Fibroblast of lung (primary cell): ENCODE data around the gene EPG5. TPM values are rescaled to one million over a fixed set of nuclear protein-coding genes. Genes with fewer than 3 reads are reported as not detected.
"Not testable (repeated sequence)": the region's sequence is repeated elsewhere in the genome, so short reads cannot be mapped to it uniquely, and the experiment has no call there.

Experiments
- DNase-seq, 2 donors: peaks; one replicate each; pipeline versions ENCODE4 v3.0.0 to v3.0.0-alpha.2; 2010; ENCODE audit warnings: low read depth in 2 of 2
- H2AFZ ChIP-seq: 2 replicates; pipeline ENCODE4 v1.5.1; 2012; ENCODE audit warnings: low read length, control low read depth, inconsistent platforms
- H3K27ac ChIP-seq: 2 replicates; pipeline ENCODE4 v1.5.1; 2011; ENCODE audit warnings: low read length, control low read depth; ENCODE audit not compliant: insufficient read depth
- H3K27me3 ChIP-seq: 2 replicates; pipeline ENCODE4 v1.5.1; 2011; ENCODE audit warnings: mild to moderate bottlenecking, low read length; ENCODE audit not compliant: control insufficient read depth, insufficient read depth
- H3K36me3 ChIP-seq: 2 replicates; pipeline ENCODE4 v1.5.1; 2011; ENCODE audit warnings: low read length; ENCODE audit not compliant: control insufficient read depth, insufficient read depth
- H3K4me1 ChIP-seq: 2 replicates; pipeline ENCODE4 v1.5.1; 2011; ENCODE audit warnings: low read length; ENCODE audit not compliant: control insufficient read depth, insufficient read depth; ENCODE audit errors: extremely low read depth
- H3K4me2 ChIP-seq: 2 replicates; pipeline ENCODE4 v1.5.1; 2011; ENCODE audit warnings: low read length, control low read depth; ENCODE audit not compliant: insufficient read depth; ENCODE audit errors: extremely low read depth
- H3K4me3 ChIP-seq, 4 experiments: fragments of 200-600 bp in 1 of 4; sonication (generic) in 1 of 4; replicated peaks in 1 of 4; 2 replicates each; pipeline ENCODE4 v1.5.1; 2011 to 2016; ENCODE audit warnings: low read length in 4 of 4, low read depth in 3 of 4, mild to moderate bottlenecking in 3 of 4, control low read depth in 2 of 4, inconsistent platforms in 1 of 4, mixed read lengths in 1 of 4; ENCODE audit not compliant: insufficient read depth in 1 of 4; ENCODE audit errors: control extremely low read depth in 1 of 4
- H3K79me2 ChIP-seq: 2 replicates; pipeline ENCODE4 v1.5.1; 2012; ENCODE audit warnings: mild to moderate bottlenecking, low read length, inconsistent platforms; ENCODE audit not compliant: control insufficient read depth, insufficient read depth
- H3K9ac ChIP-seq: 2 replicates; pipeline ENCODE4 v1.5.1; 2011; ENCODE audit warnings: mild to moderate bottlenecking, low read length, control low read depth; ENCODE audit not compliant: insufficient read depth
- H3K9me3 ChIP-seq: 2 replicates; pipeline ENCODE4 v1.5.1; 2012; ENCODE audit warnings: low read depth, low read length; ENCODE audit not compliant: control insufficient read depth, insufficient read depth
- H4K20me1 ChIP-seq: 2 replicates; pipeline ENCODE4 v1.5.1; 2011; ENCODE audit warnings: low read length; ENCODE audit not compliant: control insufficient read depth, insufficient read depth; ENCODE audit errors: extremely low read depth
- EZH2 ChIP-seq: IDR thresholded peaks from 2 replicates; pipeline ENCODE4 v1.5.1; 2012; ENCODE audit warnings: low read length, control low read depth, mild to moderate bottlenecking; ENCODE audit errors: missing control alignments
- polyA plus RNA-seq, 2 donors: library from polyadenylated mRNA; depleted of rRNA in 1 of 2; stranded (reverse) in 1 of 2; unstranded in 1 of 2; fragments of >200 nt; gene quantifications; 2 replicates each; pipeline ENCODE4 v1.2.1, GENCODE V29; 2011 to 2012; ENCODE audit warnings: missing spikeins in 1 of 2
- total RNA-seq: library from RNA; depleted of rRNA; stranded (reverse); fragments of >200 nt; gene quantifications from 2 replicates; pipeline ENCODE4 v1.2.1, GENCODE V29; 2014
- TF ChIP-seq, protein P1 (sequence below), 2 donors: IDR thresholded peaks in 1 of 2; conservative IDR thresholded peaks in 1 of 2; 1 replicate in 1 of 2; 2 replicates in 1 of 2; pipeline ENCODE4 v1.5.1; 2011 to 2012; ENCODE audit warnings: low read length in 2 of 2, control low read depth in 1 of 2, inconsistent platforms in 1 of 2, low read depth in 1 of 2, mild to moderate bottlenecking in 1 of 2

The EPG5 gene
- total and polyA plus RNA-seq, 2 donors (not counting 1 experiment from before 2014, with no cell fraction given) = 60.0 to 87.4 TPM

DNA sequence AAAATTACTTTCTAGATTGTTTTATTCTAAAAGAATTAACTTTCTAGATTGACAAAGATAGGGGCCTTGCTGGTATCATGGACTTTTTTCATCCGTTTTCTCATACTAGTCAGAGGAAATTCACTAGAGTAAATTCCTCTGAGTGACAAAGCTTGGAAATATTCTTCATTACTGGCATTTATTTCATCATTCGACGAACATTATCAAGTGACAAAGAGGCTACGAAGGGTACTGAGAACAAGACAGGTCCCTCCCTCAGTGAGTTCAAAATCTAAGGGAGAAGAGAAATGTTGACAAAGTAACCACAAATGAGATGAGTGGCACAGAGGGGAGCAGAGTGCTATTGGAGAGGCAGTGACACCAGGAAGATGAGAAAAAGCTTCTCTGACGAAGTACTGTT lies 4.3 kb downstream of the EPG5 start:
- TF ChIP-seq, protein P1, sequence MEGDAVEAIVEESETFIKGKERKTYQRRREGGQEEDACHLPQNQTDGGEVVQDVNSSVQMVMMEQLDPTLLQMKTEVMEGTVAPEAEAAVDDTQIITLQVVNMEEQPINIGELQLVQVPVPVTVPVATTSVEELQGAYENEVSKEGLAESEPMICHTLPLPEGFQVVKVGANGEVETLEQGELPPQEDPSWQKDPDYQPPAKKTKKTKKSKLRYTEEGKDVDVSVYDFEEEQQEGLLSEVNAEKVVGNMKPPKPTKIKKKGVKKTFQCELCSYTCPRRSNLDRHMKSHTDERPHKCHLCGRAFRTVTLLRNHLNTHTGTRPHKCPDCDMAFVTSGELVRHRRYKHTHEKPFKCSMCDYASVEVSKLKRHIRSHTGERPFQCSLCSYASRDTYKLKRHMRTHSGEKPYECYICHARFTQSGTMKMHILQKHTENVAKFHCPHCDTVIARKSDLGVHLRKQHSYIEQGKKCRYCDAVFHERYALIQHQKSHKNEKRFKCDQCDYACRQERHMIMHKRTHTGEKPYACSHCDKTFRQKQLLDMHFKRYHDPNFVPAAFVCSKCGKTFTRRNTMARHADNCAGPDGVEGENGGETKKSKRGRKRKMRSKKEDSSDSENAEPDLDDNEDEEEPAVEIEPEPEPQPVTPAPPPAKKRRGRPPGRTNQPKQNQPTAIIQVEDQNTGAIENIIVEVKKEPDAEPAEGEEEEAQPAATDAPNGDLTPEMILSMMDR (conservative IDR thresholded peaks at IDR 0.05 in 1 of 2, IDR thresholded peaks at IDR 0.05 in 1 of 2; ENCODE audit: low read depth in 1 of 2, low read length in 2 of 2) = no peak
- no peak for TF ChIP-seq EZH2
- peak overlapping the region; percentile 74 for H3K27ac ChIP-seq
- H2AFZ ChIP-seq = no peak overlapping the region
- no peak overlapping the region for H3K4me2 ChIP-seq
- no peaks in the 10 kb centered on the region for H3K9me3 ChIP-seq
- H3K36me3 ChIP-seq = peaks cover 6% of the 10 kb centered on the region
- peaks cover 19% of the 10 kb centered on the region for H3K4me1 ChIP-seq
- H3K27me3 ChIP-seq = no peaks in the 10 kb centered on the region
- no peak overlapping the region for H3K9ac ChIP-seq
- peak; percentile 51 to 85 for DNase-seq
- H3K79me2 ChIP-seq = peaks cover 76% of the 10 kb centered on the region
- no peaks in the 10 kb centered on the region for H4K20me1 ChIP-seq
- H3K4me3 ChIP-seq = no peak overlapping the region

DNA sequence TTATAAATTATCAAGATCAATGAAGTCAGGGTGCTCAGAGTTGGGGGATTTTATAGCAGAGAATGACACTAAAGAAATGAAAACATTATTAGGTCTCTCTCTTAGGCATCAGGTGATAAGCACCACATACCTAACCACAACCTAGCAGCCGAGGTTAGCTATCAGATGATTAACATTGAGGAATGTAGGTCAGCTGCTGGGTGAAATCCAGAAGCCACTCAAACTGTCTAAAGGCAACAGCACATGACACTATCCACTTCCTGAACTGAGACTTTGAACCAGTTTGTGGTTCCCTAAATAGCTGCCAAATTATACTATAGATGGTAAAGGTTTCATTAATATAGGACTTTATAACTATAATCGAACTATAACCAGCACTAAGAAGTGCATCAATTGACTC lies 4.7 kb downstream of the EPG5 start:
- H3K9ac ChIP-seq = no peak overlapping the region
- H3K4me1 ChIP-seq = peaks cover 24% of the 10 kb centered on the region
- peak; percentile 23 to 94 for DNase-seq
- H3K27me3 ChIP-seq = no peaks in the 10 kb centered on the region
- H3K9me3 ChIP-seq = no peaks in the 10 kb centered on the region
- H3K27ac ChIP-seq = peak overlapping the region; percentile 74
- H3K36me3 ChIP-seq = peaks cover 6% of the 10 kb centered on the region
- no peak overlapping the region for H2AFZ ChIP-seq
- no peaks in the 10 kb centered on the region for H4K20me1 ChIP-seq
- peak overlapping the region; percentile 21 for H3K4me2 ChIP-seq
- H3K4me3 ChIP-seq = no peak overlapping the region
- H3K79me2 ChIP-seq = peaks cover 80% of the 10 kb centered on the region
- TF ChIP-seq, protein P1 (conservative IDR thresholded peaks at IDR 0.05 in 1 of 2, IDR thresholded peaks at IDR 0.05 in 1 of 2; ENCODE audit: low read depth in 1 of 2, low read length in 2 of 2) = no peak
- no peak for TF ChIP-seq EZH2

DNA sequence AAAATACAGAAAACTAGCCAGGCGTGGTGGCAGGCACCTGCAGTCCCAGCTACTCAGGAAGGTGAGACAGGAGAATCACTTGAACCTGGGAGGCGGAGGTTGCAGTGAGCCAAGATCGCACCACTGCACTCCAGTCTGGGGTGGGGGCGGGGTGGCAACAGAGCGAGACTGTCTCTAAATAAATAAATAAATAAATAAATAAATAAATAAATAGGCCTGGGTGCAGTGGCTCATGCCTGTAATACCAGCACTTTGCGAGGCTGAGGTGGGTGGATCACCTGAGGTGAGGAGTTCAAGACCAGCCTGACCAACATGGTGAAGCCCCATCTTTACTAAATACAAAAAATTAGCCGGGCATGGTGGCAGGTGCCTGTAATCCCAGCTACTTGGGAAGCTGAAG lies 7.6 kb downstream of the EPG5 start:
- not testable (repeated sequence) for DNase-seq, H3K4me2 ChIP-seq
- peaks cover 70% of the 10 kb centered on the region for H3K79me2 ChIP-seq

More for the DNA sequence above, 7.6 kb downstream of the EPG5 start:
- H3K36me3 ChIP-seq, H4K20me1 ChIP-seq, H3K4me3 ChIP-seq, H3K9me3 ChIP-seq, H3K9ac ChIP-seq, H3K27ac ChIP-seq, H3K27me3 ChIP-seq, H2AFZ ChIP-seq: not testable (repeated sequence)
- peaks cover 42% of the 10 kb centered on the region for H3K4me1 ChIP-seq
